IPS-15b (cell line): ENCODE data around the gene GATB.
A peak's percentile ranks its signal among the peaks of the same experiment; 100 is the strongest.

ENCODE experiments used
- H3K27me3 ChIP-seq: one replicate; pipeline ENCODE4 v1.6.1; 2013; ENCODE audit warnings: low read length; ENCODE audit not compliant: control insufficient read depth, insufficient read depth
- H3K36me3 ChIP-seq: one replicate; pipeline ENCODE4 v1.6.1; 2013; ENCODE audit warnings: low read length; ENCODE audit not compliant: control insufficient read depth, insufficient read depth
- H3K4me1 ChIP-seq: one replicate; pipeline ENCODE4 v1.6.1; 2013; ENCODE audit warnings: mild to moderate bottlenecking, low read length; ENCODE audit not compliant: control insufficient read depth, insufficient read depth
- H3K4me3 ChIP-seq: one replicate; pipeline ENCODE4 v1.5.1; 2013; ENCODE audit warnings: low read depth, low read length
- H3K9ac ChIP-seq: one replicate; pipeline ENCODE4 v1.6.1; 2013; ENCODE audit warnings: low read depth, mild to moderate bottlenecking, low read length
- H3K9me3 ChIP-seq: one replicate; pipeline ENCODE4 v1.6.1; 2013; ENCODE audit warnings: mild to moderate bottlenecking, low read length; ENCODE audit not compliant: control insufficient read depth, insufficient read depth

The GATB gene

GRCh38 chr4:151784706-151785105 is 23.9 kb upstream of the GATB start:
- no peaks in the 10 kb centered on the region for H3K27me3 ChIP-seq
- no peak overlapping the region for H3K9ac ChIP-seq
- H3K36me3 ChIP-seq = no peaks in the 10 kb centered on the region
- H3K4me3 ChIP-seq = no peak overlapping the region
- peaks cover 19% of the 10 kb centered on the region for H3K4me1 ChIP-seq
- no peaks in the 10 kb centered on the region for H3K9me3 ChIP-seq

DNA sequence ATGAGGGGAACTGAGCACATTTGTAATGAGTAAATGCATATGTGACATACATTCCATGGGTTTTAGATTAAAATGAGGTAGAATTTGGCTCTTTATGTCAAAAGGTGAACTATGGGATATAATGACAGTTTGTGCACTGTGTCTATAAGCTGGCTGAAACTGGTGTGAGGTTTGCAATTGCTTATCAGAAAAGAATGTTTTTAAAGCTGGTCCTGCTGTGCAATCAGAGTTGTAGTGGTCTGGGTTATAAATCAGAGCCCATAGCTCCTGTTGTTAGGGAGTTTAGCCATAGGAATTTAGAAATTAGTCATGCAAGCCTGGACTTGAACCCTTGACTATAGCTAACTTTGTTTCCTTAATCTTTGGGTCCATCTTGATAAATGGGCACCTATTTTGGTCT is 23.1 kb upstream of the GATB start:
- no peaks in the 10 kb centered on the region for H3K9me3 ChIP-seq
- H3K9ac ChIP-seq = no peak overlapping the region
- H3K4me3 ChIP-seq = no peak overlapping the region
- H3K36me3 ChIP-seq = no peaks in the 10 kb centered on the region
- H3K4me1 ChIP-seq = peaks cover 15% of the 10 kb centered on the region
- H3K27me3 ChIP-seq = no peaks in the 10 kb centered on the region

GRCh38 chr4:151782296-151782695 is 21.5 kb upstream of the GATB start:
- H3K27me3 ChIP-seq = no peaks in the 10 kb centered on the region
- H3K9ac ChIP-seq = no peak overlapping the region
- H3K9me3 ChIP-seq = no peaks in the 10 kb centered on the region
- H3K4me3 ChIP-seq = no peak overlapping the region
- H3K4me1 ChIP-seq = peaks cover 12% of the 10 kb centered on the region
- no peaks in the 10 kb centered on the region for H3K36me3 ChIP-seq

DNA sequence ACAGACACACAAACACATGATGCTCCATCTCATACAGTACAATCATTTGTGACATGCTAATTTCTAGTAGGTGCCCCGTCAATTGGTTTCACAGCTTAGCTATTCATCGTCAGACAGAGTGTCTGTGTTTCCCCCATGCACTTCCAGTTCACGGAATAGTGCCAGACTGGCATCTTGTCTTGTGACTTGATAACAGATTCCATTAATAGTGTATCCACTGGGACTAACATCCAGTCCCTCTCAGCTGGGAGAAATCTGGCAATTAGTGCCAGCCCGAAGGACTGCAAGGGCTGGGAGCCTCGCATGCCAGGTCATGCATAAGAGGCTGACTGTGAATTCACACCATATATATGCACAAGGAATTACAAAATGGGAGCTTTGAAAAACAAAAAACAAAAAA is 20.2 kb upstream of the GATB start:
- H3K9me3 ChIP-seq = no peaks in the 10 kb centered on the region
- H3K27me3 ChIP-seq = no peaks in the 10 kb centered on the region
- H3K9ac ChIP-seq = no peak overlapping the region
- no peak overlapping the region for H3K4me3 ChIP-seq
- no peaks in the 10 kb centered on the region for H3K36me3 ChIP-seq
- H3K4me1 ChIP-seq = peaks cover 9% of the 10 kb centered on the region

- H3K4me3 ChIP-seq = no peak overlapping the region
- H3K36me3 ChIP-seq = no peaks in the 10 kb centered on the region
- H3K9ac ChIP-seq = no peak overlapping the region
- no peaks in the 10 kb centered on the region for H3K9me3 ChIP-seq
- H3K4me1 ChIP-seq = no peaks in the 10 kb centered on the region
- no peaks in the 10 kb centered on the region for H3K27me3 ChIP-seq
Measured at GRCh38 chr4:151777471-151777870, 16.7 kb upstream of the GATB start.

- Histone ChIP-seq H3K9me3 (no peaks in the 10 kb centered on the region), H3K9ac (no peak overlapping the region), H3K36me3 (no peaks in the 10 kb centered on the region), H3K27me3 (no peaks in the 10 kb centered on the region), H3K4me3 (no peak overlapping the region), H3K4me1 (no peaks in the 10 kb centered on the region)
Measured at GRCh38 chr4:151774324-151774723, 13.5 kb upstream of the GATB start.

DNA sequence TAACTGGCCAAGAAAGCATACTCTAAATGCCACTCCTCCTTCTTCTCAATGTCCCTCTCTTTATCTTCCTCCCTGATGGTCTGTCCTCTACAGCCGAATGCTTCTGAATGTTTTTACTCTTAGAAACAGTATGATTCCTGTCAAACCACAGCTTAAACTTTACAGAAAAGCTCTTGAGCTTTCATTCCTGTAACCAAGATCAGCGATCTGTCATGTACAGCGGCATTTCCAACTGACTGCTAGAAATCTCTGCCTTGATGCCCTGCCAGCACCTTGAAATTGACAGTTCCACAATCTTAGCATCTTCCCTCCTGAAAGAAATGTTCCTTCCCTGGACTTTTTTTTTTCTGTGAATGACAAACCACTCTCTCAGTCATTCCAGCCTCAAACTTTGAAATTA is 11.5 kb upstream of the GATB start:
- H3K27me3 ChIP-seq = no peaks in the 10 kb centered on the region
- H3K36me3 ChIP-seq = no peaks in the 10 kb centered on the region
- no peaks in the 10 kb centered on the region for H3K9me3 ChIP-seq
- H3K4me1 ChIP-seq = peaks cover 3% of the 10 kb centered on the region
- H3K4me3 ChIP-seq = no peak overlapping the region
- H3K9ac ChIP-seq = no peak overlapping the region

DNA sequence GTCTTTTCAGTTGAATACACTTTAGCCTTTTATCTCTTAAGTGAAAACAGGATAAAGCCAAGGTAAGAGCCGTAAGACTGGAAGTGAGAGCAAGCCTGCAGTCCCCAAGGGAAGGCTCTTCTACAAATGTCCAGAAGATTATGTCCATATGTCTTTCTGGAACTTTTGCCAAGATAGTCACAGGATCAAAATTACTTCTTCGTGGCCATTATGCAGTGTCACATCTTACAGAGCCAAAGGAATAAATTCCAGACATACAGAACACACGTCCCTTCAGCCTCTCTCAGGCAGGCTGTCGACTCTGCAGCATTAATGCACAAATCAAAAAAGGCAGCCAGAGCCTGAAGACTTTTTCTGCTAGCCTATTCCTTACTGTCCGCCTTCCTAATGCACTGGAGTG is 10.9 kb upstream of the GATB start:
- Histone ChIP-seq H3K9ac (no peak overlapping the region), H3K27me3 (no peaks in the 10 kb centered on the region), H3K36me3 (no peaks in the 10 kb centered on the region), H3K4me3 (no peak overlapping the region), H3K4me1 (peaks cover 3% of the 10 kb centered on the region), H3K9me3 (no peaks in the 10 kb centered on the region)

DNA sequence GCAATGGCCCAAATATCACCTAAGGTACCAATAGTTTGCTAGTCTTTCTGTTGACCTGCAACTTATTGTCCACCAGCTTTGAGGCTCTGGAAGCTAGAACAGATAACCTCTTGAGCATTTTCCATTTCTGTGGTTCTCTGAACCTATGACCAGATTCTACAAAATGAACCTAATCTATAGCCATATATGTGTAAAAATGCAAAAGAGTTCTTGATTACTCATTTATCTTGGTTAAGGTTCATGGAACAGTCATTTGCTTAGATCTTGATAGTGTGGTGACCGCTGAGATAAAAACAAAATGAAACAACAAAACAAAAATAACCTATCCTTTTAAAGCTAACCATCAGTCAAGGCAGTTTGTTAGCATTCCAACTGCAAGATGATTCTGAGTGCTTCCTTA is 9.3 kb upstream of the GATB start:
- Histone ChIP-seq H3K27me3 (no peaks in the 10 kb centered on the region), H3K4me3 (no peak overlapping the region), H3K9ac (no peak overlapping the region), H3K36me3 (no peaks in the 10 kb centered on the region), H3K9me3 (no peaks in the 10 kb centered on the region), H3K4me1 (peaks cover 3% of the 10 kb centered on the region)

DNA sequence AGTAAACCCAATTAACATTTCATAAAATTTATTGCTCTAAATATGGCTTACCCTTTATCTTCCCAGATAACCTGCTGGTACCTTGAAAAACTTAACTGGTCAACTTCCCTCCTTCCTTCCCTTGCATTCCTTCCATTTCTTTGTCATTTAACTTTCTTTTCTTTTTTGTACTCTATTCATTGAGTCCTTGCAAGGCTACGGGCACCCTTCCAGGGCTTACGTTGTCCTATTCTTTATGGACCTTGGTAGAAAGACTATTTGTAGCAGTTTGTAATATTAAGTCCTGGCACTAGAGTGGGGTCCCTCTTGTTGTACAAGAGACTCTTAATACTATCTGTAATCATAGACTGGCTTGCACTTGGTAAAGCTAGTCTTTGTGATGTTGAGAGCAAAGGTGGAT is 8.0 kb upstream of the GATB start:
- Histone ChIP-seq H3K4me1 (peaks cover 3% of the 10 kb centered on the region), H3K36me3 (no peaks in the 10 kb centered on the region), H3K9me3 (no peaks in the 10 kb centered on the region), H3K9ac (no peak overlapping the region), H3K4me3 (no peak overlapping the region), H3K27me3 (no peaks in the 10 kb centered on the region)

- Histone ChIP-seq H3K9me3 (no peaks in the 10 kb centered on the region), H3K4me3 (no peak overlapping the region), H3K9ac (no peak overlapping the region), H3K36me3 (no peaks in the 10 kb centered on the region), H3K4me1 (peaks cover 3% of the 10 kb centered on the region), H3K27me3 (no peaks in the 10 kb centered on the region)
Measured at GRCh38 chr4:151766691-151767090, 5.9 kb upstream of the GATB start.

DNA sequence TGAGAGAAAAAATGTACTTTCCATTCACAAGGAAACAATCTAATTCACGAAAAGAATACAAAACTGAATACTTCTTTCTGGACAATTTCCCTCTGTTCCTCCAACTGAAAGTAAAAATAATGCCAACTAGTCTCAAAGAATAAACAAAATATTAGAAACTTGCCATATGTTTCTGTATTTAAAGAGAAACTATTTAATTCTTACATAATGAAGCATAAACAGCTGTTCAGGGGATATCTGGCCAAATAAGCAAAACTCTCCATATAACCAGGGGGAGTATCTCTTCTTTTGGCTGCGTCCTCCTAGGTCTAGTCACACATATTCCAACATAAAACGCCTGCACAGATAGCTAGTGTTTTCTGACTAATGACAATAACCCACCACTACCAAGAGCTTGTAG is 805 bp downstream of the GATB start:
- H3K27me3 ChIP-seq = no peaks in the 10 kb centered on the region

GRCh38 chr4:151753056-151753455 is 7.8 kb downstream of the GATB start:
- no peaks in the 10 kb centered on the region for H3K36me3 ChIP-seq
- H3K9me3 ChIP-seq = no peaks in the 10 kb centered on the region
- H3K27me3 ChIP-seq = no peaks in the 10 kb centered on the region
- no peak overlapping the region for H3K4me3 ChIP-seq
- H3K9ac ChIP-seq = no peak overlapping the region
- H3K4me1 ChIP-seq = no peaks in the 10 kb centered on the region

More for the DNA sequence above, 805 bp downstream of the GATB start:
- H3K36me3 ChIP-seq = no peaks in the 10 kb centered on the region
- H3K4me1 ChIP-seq = peaks cover 3% of the 10 kb centered on the region
- peak overlapping the region; percentile 95 for H3K4me3 ChIP-seq
- H3K9ac ChIP-seq = peak overlapping the region; percentile 90
- no peaks in the 10 kb centered on the region for H3K9me3 ChIP-seq
